ENCODE results near the gene NRG3.

DNA sequence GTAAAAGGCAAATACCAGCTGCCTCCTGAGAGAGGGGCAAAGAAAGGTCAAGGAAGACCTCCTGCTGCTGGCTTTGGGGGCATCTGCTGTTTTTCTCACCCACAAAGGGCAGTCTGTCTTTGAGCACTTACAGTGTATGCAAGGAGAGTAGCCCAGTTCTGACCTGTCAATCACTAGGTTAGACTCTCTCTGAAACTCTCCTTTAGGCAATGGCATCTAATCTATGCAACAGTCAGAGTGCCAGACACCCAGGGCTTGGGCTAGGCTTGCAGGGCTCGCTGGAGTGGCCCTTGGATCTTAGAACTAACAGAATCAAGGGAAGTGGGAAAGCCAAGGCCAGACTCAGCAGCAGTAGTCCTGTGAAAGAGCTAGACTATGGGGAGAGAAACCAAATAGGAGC is 522.9 kb downstream of the NRG3 start:
- TF ChIP-seq POLR2A (IDR thresholded peaks at IDR 0.05; ENCODE audit: low read depth) (no peak), EP300 (IDR thresholded peaks at IDR 0.05) (no peak)
- TF ChIP-seq, protein P1, sequence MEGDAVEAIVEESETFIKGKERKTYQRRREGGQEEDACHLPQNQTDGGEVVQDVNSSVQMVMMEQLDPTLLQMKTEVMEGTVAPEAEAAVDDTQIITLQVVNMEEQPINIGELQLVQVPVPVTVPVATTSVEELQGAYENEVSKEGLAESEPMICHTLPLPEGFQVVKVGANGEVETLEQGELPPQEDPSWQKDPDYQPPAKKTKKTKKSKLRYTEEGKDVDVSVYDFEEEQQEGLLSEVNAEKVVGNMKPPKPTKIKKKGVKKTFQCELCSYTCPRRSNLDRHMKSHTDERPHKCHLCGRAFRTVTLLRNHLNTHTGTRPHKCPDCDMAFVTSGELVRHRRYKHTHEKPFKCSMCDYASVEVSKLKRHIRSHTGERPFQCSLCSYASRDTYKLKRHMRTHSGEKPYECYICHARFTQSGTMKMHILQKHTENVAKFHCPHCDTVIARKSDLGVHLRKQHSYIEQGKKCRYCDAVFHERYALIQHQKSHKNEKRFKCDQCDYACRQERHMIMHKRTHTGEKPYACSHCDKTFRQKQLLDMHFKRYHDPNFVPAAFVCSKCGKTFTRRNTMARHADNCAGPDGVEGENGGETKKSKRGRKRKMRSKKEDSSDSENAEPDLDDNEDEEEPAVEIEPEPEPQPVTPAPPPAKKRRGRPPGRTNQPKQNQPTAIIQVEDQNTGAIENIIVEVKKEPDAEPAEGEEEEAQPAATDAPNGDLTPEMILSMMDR (IDR thresholded peaks at IDR 0.05): no peak

Data from esophagus muscularis mucosa (tissue), 4 donors.